Trophoblast cell (in vitro differentiated cells and primary cell): Measurements from ENCODE around the gene DCLRE1C. TPM values are rescaled to one million over a fixed set of nuclear protein-coding genes. Genes with fewer than 3 reads are reported as not detected.
"Not testable (repeated sequence)": the region's sequence is repeated elsewhere in the genome, so short reads cannot be mapped to it uniquely, and the experiment has no call there.

Experiments used
- DNase-seq, 2 donors: peaks; one replicate each; pipeline ENCODE4 v3.0.0-alpha.2; 2016
- H2AFZ ChIP-seq: 2 replicates; pipeline ENCODE4 v1.6.1; 2013; ENCODE audit warnings: low read length, moderate library complexity, mild to moderate bottlenecking; ENCODE audit not compliant: insufficient read depth, poor library complexity
- H2AK5ac ChIP-seq: 2 replicates; pipeline ENCODE4 v1.6.1; 2013; ENCODE audit warnings: mild to moderate bottlenecking, low read length
- H2BK120ac ChIP-seq: 2 replicates; pipeline ENCODE4 v1.6.1; 2013; ENCODE audit warnings: low read length, mild to moderate bottlenecking, moderate library complexity; ENCODE audit not compliant: insufficient read depth, poor library complexity
- H2BK12ac ChIP-seq: 2 replicates; pipeline ENCODE4 v1.6.1; 2013; ENCODE audit warnings: mild to moderate bottlenecking, low read length, moderate library complexity
- H2BK5ac ChIP-seq: 2 replicates; pipeline ENCODE4 v1.6.1; 2013; ENCODE audit warnings: low read length, low read depth, moderate library complexity, mild to moderate bottlenecking; ENCODE audit not compliant: poor library complexity
- H3K14ac ChIP-seq: 2 replicates; pipeline ENCODE4 v1.6.1; 2013; ENCODE audit warnings: mild to moderate bottlenecking, low read length
- H3K18ac ChIP-seq: 2 replicates; pipeline ENCODE4 v1.6.1; 2013; ENCODE audit warnings: mild to moderate bottlenecking, low read length
- H3K23ac ChIP-seq: 2 replicates; pipeline ENCODE4 v1.6.1; 2013; ENCODE audit warnings: low read length
- H3K27ac ChIP-seq: 2 replicates; pipeline ENCODE4 v1.5.1; 2013; ENCODE audit warnings: low read depth, mild to moderate bottlenecking, inconsistent platforms, low read length, moderate library complexity
- H3K27me3 ChIP-seq: 2 replicates; pipeline ENCODE4 v1.6.1; 2013; ENCODE audit warnings: inconsistent platforms, mild to moderate bottlenecking, low read length, moderate library complexity; ENCODE audit not compliant: insufficient read depth
- H3K36me3 ChIP-seq, 2 experiments: 1 replicate in 1 of 2; 2 replicates in 1 of 2; pipeline ENCODE4 v1.6.1; 2013; ENCODE audit warnings: low read length in 2 of 2, mild to moderate bottlenecking in 2 of 2, moderate library complexity in 1 of 2; ENCODE audit not compliant: insufficient read depth in 2 of 2, control insufficient read depth in 1 of 2
- H3K4ac ChIP-seq: 2 replicates; pipeline ENCODE4 v1.6.1; 2013; ENCODE audit warnings: low read depth, mild to moderate bottlenecking, low read length, moderate library complexity
- H3K4me1 ChIP-seq, 2 experiments: 1 replicate in 1 of 2; 2 replicates in 1 of 2; pipeline ENCODE4 v1.6.1; 2013; ENCODE audit warnings: low read length in 2 of 2, mild to moderate bottlenecking in 2 of 2, moderate library complexity in 1 of 2; ENCODE audit not compliant: insufficient read depth in 2 of 2, control insufficient read depth in 1 of 2
- H3K4me2 ChIP-seq: 2 replicates; pipeline ENCODE4 v1.6.1; 2013; ENCODE audit warnings: inconsistent platforms, mild to moderate bottlenecking, low read length, moderate library complexity
- H3K4me3 ChIP-seq: 2 replicates; pipeline ENCODE4 v1.5.1; 2013; ENCODE audit warnings: mild to moderate bottlenecking, low read depth, low read length, inconsistent platforms
- H3K79me1 ChIP-seq: one replicate; pipeline ENCODE4 v1.6.1; 2013; ENCODE audit warnings: low read length
- H3K79me2 ChIP-seq: 2 replicates; pipeline ENCODE4 v1.6.1; 2013; ENCODE audit warnings: low read length, mild to moderate bottlenecking; ENCODE audit not compliant: control insufficient read depth, insufficient read depth, poor library complexity
- H3K9ac ChIP-seq: 2 replicates; pipeline ENCODE4 v1.6.1; 2013; ENCODE audit warnings: mild to moderate bottlenecking, low read length
- H3K9me3 ChIP-seq: 2 replicates; pipeline ENCODE4 v1.6.1; 2013; ENCODE audit warnings: low read depth, mild to moderate bottlenecking, control low read depth, inconsistent platforms, low read length; ENCODE audit not compliant: insufficient read depth
- H4K12ac ChIP-seq: 2 replicates; pipeline ENCODE4 v1.6.1; 2013; ENCODE audit warnings: low read depth, mild to moderate bottlenecking, low read length, moderate library complexity
- H4K8ac ChIP-seq: 2 replicates; pipeline ENCODE4 v1.6.1; 2013; ENCODE audit warnings: low read depth, mild to moderate bottlenecking, low read length, moderate library complexity
- H4K91ac ChIP-seq: one replicate; pipeline ENCODE4 v1.6.1; 2013; ENCODE audit warnings: low read depth, mild to moderate bottlenecking, low read length, moderate library complexity
- WGBS: extraction: QIAGEN DNeasy Blood & Tissue Kit; methylation state at CpG from one replicate; pipeline ENCODE4 v1.1.7; 2013; ENCODE audit warnings: missing lambda C conversion rate; ENCODE audit not compliant: insufficient read length, insufficient coverage; ENCODE audit errors: extremely low coverage; 5-methylcytosine and 5-hydroxymethylcytosine counted together
- polyA plus RNA-seq: library from polyadenylated mRNA; stranded (reverse); fragments of 200-250 nt; gene quantifications from 2 replicates; pipeline ENCODE4 v1.2.3, GENCODE V29; 2013

DCLRE1C gene
- 4.7 and 5.1 TPM in 2 replicates for polyA plus RNA-seq

DNA sequence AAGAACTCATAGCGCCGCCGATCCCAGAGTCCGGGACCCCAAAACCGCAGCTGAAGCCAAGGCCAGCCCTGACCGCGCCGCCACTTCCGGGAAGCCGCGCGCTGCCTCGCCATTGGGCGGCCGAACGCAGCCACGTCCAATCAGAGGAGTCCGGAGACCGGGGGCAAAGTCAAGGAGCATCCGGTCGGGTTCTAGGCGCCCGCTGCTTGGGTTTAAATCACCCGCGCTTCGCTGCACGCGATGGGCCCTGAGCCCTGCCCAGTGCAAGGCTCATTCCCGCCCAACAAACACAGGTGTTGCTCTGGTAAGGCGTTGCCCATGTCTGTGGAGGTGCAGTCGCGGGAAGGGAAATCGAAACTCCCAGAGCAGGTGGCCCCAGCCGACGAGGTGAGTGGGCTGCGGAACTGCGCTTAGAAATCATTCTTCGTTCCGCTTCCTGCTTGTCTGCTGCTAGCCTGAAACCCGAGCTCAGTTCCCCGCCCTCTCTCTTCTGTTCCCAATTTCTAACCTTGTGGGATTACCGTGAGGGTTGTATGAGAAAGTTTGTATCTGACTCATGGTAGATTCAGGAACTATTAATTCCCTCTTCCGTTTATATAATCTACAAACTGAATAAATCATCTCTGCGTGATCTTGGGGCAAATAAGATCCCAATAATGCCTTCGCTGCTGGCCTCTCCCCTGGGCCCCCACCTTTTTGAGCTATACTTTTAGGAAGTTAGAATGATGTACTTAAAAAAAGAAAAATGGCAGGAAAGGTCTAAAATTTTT, at the start of gene DCLRE1C:
Gene DCLRE1C (minus strand): TSS at position 96 of the 770 bp plus-strand sequence. CDS start 86 bp downstream, at position 10.
- Histone ChIP-seq H3K4me2 (peak within 1 kb of the TSS; percentile 77), H3K4me1 (peaks cover 3% of the 10 kb centered on the region in 2 experiments), H3K9ac (peak within 1 kb of the TSS; percentile 77), H3K14ac (peak within 1 kb of the TSS; percentile 53), H2AFZ (peak within 1 kb of the TSS; percentile 75), H3K79me2 (peaks cover 1% of the 10 kb centered on the region), H3K27me3 (no peaks in the 10 kb centered on the region), H4K12ac (peak within 1 kb of the TSS; percentile 73), H4K91ac (peak within 1 kb of the TSS; percentile 41), H2BK5ac (peak within 1 kb of the TSS; percentile 15), H3K36me3 (peaks cover 0 to 1% of the 10 kb centered on the region in 2 experiments), H3K79me1 (peaks cover 7% of the 10 kb centered on the region), H3K18ac (peak within 1 kb of the TSS; percentile 24), H2BK12ac (no peak within 1 kb of the TSS), H3K4me3 (peak within 1 kb of the TSS; percentile 78), H2AK5ac (no peak within 1 kb of the TSS), H4K8ac (peak within 1 kb of the TSS; percentile 95), H3K23ac (no peak within 1 kb of the TSS), H3K9me3 (no peaks in the 10 kb centered on the region), H3K27ac (peak within 1 kb of the TSS; percentile 21), H2BK120ac (peak within 1 kb of the TSS; percentile 46), H3K4ac (peak within 1 kb of the TSS; percentile 18)
- peak; percentile 73 to 89 for DNase-seq
- no CpG with 5 or more reads among the region's 45 CpGs for WGBS

DNA sequence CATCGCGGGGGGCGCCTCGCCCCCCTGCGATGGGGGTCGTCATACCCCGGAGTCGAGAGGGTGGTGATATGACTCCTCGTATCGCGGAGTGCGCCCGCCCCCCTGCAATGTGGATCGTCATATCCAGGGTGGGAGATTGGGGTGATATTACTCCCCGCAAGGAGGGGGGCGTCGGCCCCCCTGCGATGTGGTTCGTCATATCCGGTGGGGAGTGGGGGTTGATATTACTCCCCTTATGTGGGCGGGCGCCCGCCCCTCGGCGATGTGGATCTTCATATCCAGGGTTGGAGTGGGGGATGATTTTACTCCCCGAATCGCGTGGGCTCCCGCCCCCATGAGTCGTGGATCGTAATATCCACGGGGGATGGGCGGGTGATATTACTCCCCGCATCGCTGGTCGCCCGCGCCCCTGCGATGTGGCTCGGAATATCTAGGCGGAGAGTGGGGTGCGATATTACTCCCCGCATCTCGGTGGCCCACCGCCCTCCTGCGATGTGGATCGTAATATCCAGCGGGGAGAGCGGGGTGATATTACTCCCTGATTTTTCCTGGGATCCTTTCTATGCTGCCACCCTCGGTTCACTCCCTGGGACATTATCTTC, 42.2 kb upstream of the DCLRE1C start:
- H4K12ac ChIP-seq: no peak overlapping the region
- no peak overlapping the region for H2AFZ ChIP-seq
- no peaks in the 10 kb centered on the region for H3K27me3 ChIP-seq
- H3K9me3 ChIP-seq: no peaks in the 10 kb centered on the region
- no peak overlapping the region for H3K4ac ChIP-seq
- H3K36me3 ChIP-seq: no peaks in the 10 kb centered on the region
- H3K4me3 ChIP-seq: no peak overlapping the region
- H2AK5ac ChIP-seq: no peak overlapping the region
- H4K91ac ChIP-seq: no peak overlapping the region
- H3K79me2 ChIP-seq: no peaks in the 10 kb centered on the region
- no peak overlapping the region for H3K27ac ChIP-seq
- no peak overlapping the region for H2BK120ac ChIP-seq
- no peak for DNase-seq
- H3K18ac ChIP-seq: no peak overlapping the region
- no peak overlapping the region for H3K14ac ChIP-seq
- no peak overlapping the region for H3K23ac ChIP-seq
- no peak overlapping the region for H2BK12ac ChIP-seq
- peaks cover 4 to 11% of the 10 kb centered on the region in 2 experiments for H3K4me1 ChIP-seq
- WGBS: no CpG with 5 or more reads among the region's 50 CpGs
- no peaks in the 10 kb centered on the region for H3K79me1 ChIP-seq
- no peak overlapping the region for H3K9ac ChIP-seq
- no peak overlapping the region for H2BK5ac ChIP-seq
- H3K4me2 ChIP-seq: no peak overlapping the region
- H4K8ac ChIP-seq: no peak overlapping the region

DNA sequence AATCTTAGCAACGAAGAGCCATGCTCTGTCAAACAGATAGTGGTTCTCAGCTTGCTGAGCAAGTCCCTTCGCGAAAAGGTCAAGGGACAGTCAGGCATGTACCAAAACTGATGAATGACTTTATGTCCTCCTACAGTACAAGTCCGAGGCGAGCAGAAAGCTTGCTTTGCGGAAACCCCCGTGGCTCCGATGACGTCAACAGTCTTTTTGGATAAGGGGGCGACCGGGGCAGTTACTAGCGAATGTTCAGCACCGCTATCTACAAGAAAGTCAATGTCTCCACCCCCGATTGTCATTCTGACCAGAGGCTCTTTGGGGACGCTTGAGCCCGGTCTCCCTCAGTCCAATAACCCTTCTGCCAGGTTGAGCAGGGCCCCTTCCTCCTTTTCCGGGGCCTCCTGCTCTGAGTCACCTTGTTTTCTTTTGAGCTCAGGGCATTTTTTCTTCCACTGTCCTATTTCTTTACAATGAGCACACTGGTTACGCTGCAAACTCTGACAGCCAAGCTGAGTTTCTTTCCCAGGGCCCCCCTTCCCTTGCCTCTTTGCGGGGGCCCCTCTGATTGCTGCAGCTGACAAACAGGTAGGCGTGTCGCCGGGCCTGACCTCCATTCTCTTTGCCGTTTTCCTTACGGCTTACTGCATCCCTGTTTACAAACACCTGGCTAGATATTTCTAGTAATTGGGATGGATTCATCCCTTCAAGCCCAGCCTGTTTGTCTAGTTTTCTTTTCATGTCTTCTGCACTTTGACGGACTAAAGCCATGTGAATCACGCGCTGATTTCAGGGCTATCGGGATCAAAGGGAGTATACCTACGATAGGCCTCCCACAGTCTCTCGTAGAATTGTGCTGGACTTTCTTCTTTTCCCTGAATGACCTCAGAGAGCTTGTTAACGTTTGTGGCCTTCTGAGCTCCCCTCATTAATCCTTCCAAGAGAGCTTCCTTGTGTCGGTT, 39.9 kb upstream of the DCLRE1C start:
- not testable (repeated sequence) for H4K8ac ChIP-seq, H2AFZ ChIP-seq

DNA sequence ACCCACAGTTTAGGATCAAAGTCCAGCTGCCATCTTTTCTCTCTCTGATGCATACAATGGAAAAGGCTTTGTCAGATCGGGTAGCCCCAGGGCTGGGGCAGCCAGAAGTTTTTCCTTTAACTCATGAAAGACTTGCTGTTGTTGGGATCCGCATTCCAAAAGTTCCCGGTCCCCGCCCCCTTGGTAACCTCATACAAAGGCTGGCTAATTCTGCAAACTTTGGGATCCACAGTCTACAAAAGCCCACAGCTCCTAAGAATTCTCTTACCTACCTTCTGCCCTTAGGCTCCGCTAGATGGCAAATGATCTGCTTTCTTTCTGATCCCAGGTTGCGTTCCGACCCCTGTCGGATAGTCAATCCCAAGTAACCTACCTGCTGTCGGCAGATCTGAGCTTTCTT, 38.4 kb upstream of the DCLRE1C start:
- peak in 1 of 2 donors; percentile 15 for DNase-seq
- not testable (repeated sequence) for H3K79me2 ChIP-seq
- no CpG with 5 or more reads among the region's 9 CpGs for WGBS

More for the DNA sequence above, 39.9 kb upstream of the DCLRE1C start:
- peaks cover 4 to 10% of the 10 kb centered on the region in 2 experiments for H3K4me1 ChIP-seq
- not testable (repeated sequence) for H2BK120ac ChIP-seq, H3K79me2 ChIP-seq, H3K18ac ChIP-seq, H2BK5ac ChIP-seq, H3K36me3 ChIP-seq, H3K4me2 ChIP-seq, H3K14ac ChIP-seq, H4K12ac ChIP-seq, H3K9ac ChIP-seq, H3K23ac ChIP-seq, H4K91ac ChIP-seq, H3K4me3 ChIP-seq, H3K27ac ChIP-seq, H3K4ac ChIP-seq, H2BK12ac ChIP-seq, H3K27me3 ChIP-seq, H3K79me1 ChIP-seq, H3K9me3 ChIP-seq, H2AK5ac ChIP-seq
- WGBS: no CpG with 5 or more reads among the region's 32 CpGs
- DNase-seq: peak in 1 of 2 donors; percentile 61

More for the DNA sequence above, 38.4 kb upstream of the DCLRE1C start:
- H3K4me1 ChIP-seq: peaks cover 4 to 10% of the 10 kb centered on the region in 2 experiments
- H3K4me2 ChIP-seq, H3K9ac ChIP-seq, H2BK5ac ChIP-seq, H4K91ac ChIP-seq, H2BK120ac ChIP-seq, H3K36me3 ChIP-seq, H3K4me3 ChIP-seq, H3K27me3 ChIP-seq, H3K27ac ChIP-seq, H4K8ac ChIP-seq, H2AFZ ChIP-seq, H3K9me3 ChIP-seq, H3K23ac ChIP-seq, H2AK5ac ChIP-seq, H3K14ac ChIP-seq, H4K12ac ChIP-seq, H3K79me1 ChIP-seq, H2BK12ac ChIP-seq, H3K18ac ChIP-seq, H3K4ac ChIP-seq: not testable (repeated sequence)
